HG03378 (cell line): ENCODE data around the gene RNF146.
"Not testable (repeated sequence)": the region's sequence is repeated elsewhere in the genome, so short reads cannot be mapped to it uniquely, and the experiment has no call there.

Source experiments
- ATAC-seq: cut with Tn5 transposase; IDR thresholded peaks from one replicate; pipeline ENCODE4 v1.9.1; 2021; ENCODE audit warnings: mild to moderate bottlenecking, moderate library complexity; ENCODE audit not compliant: unreplicated experiment

Gene RNF146, protein sequence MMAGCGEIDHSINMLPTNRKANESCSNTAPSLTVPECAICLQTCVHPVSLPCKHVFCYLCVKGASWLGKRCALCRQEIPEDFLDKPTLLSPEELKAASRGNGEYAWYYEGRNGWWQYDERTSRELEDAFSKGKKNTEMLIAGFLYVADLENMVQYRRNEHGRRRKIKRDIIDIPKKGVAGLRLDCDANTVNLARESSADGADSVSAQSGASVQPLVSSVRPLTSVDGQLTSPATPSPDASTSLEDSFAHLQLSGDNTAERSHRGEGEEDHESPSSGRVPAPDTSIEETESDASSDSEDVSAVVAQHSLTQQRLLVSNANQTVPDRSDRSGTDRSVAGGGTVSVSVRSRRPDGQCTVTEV

DNA sequence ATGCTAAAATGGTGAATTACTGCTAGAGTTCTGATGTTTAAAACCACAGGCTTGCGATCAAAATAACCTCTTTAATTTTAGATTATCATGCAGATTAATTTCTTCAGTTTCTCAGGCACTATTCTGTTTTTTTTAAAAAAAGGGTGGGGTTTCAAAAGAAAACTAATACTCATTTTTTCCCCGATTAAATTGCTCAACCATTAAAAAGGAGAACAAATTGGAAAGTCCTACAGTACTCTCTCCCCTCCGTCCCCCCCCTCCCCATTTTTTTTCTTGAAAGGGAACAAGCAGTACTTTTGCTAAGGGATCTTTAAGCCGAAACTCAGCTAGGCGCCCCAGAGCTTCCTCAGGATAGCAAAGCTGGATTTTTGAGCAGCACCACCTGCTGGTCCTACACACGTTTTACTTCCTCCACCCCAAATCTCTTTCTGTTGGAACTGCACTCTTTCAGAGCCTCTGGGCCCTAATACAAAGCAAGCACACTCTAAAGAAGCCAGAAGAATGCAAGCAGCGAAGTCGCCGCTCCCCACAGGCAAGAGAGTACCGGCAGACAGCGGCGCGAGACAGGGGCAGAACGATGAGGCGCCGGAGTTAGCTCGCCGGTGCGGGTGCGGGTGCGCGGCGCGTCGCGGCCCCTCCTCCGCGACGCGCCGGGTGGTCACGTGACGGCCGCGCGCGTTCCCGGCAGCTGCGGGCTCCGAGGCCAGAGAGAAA lies at the start of gene RNF146:
TSS of gene RNF146 (plus strand) at position 687 of the 714 bp plus-strand sequence. CDS start 13,475 bp downstream, outside the sequence.
- ATAC-seq, result peak; percentile 85

DNA sequence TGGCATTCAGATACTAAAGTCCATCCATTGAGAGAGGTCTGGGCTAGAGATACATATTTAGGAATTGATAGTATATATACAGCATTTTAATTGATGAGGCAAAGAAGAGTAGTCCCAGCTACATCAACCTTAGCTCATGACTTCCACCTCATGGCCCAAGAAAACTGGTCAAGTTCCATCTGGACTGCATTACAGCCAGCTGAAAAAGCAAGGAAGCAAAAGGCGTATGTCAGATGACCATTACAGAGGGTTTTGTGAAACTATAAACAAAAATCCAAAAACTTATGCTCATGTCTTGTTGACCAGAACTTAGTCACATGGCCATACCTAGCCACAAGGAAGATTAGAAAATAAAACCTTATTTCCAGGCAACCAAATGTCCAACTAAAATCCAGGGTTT lies 46.8 kb upstream of the RNF146 start:
- ATAC-seq, result no peak

DNA sequence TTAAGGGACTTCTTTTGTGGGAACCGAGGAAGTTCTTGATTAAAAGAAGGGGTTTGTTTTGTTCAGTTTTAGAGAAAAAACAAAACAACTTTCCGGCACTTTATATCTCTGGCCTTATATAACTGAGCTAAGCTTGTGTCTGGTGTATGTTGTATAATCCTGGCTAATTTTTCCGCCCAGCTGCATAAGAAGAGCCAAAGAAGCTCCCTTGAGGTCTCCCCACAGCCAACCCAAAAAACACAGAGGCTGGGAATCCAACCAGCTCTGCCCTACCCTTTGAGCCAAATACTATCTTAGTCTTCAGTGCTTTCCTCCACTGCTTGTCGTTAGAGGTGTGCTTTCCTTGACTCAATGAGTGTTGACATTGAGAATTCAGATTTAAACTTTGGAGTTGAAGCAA lies 45.5 kb upstream of the RNF146 start:
- ATAC-seq, result no peak

DNA sequence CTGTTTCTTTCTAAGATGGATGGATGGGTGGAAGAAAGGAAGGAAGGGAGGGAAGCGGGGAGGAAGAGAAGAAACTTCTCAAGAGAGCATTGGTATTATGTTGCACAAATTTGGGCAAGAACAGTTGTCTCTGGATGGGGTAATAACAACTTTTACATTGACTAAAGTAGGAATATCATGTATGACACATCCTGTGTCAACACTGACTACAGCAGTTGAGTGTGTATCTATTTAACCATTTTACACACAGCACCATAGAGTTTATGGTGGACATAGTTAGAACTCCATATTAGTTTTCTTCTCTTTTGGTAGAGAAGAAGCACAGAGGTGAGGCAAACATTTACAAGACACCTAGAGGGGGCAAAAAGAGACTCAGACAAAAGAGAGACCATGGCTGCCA lies 44.2 kb upstream of the RNF146 start:
- ATAC-seq, result no peak

DNA sequence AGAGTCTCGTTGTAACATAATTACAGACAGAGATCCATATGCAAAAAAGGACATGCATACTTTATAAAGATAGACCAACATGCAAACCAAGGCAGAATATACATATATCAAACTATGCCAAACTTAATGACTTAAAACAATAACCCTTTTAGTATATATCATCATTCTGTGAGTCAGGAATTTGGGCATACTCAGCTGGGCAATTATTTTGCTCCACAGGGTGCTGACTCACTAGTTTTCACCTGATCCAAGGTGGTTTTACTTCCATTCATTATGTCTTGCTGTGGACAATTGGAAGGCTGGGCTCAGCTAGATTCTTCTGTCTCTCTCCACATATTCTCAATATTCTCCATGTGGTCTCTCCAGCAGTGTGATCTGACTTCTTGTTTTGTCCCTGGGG lies 41.2 kb upstream of the RNF146 start:
- ATAC-seq, result no peak

DNA sequence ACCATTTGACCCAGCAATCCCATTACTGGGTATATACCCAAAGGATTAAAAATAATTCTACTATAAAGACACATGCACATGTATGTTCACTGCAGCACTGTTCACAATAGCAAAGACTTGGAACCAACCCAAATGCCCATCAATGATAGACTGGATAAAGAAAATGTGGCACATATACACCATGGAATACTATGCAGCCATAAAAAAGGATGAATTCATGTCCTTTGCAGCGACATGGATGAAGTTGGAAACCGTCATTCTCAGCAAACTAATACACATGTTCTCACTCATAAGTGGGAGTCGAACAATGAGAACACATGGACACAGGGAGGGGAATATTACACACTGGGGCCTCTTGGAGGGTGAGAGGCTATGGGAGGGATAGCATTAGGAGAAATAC lies 32.8 kb upstream of the RNF146 start:
- not testable (repeated sequence) for ATAC-seq

DNA sequence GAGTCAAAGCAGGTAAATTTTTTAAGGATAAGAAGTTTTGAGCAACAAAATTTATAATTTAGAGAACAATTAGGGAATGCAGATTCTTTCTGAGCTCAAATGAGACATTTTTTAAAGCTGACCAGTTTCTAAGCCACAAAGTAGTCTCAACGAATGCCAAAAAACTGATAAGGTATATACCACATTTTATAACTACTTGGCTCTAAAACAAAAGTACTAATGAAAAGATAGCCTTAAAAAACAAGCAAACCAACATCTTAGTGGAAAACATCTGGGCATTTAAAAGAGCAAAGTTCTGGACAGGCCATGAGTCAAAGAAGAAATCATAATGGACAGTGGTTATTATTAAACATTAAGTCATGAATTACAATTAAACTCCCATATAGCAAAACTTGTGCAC lies 23.2 kb upstream of the RNF146 start:
- no peak for ATAC-seq

DNA sequence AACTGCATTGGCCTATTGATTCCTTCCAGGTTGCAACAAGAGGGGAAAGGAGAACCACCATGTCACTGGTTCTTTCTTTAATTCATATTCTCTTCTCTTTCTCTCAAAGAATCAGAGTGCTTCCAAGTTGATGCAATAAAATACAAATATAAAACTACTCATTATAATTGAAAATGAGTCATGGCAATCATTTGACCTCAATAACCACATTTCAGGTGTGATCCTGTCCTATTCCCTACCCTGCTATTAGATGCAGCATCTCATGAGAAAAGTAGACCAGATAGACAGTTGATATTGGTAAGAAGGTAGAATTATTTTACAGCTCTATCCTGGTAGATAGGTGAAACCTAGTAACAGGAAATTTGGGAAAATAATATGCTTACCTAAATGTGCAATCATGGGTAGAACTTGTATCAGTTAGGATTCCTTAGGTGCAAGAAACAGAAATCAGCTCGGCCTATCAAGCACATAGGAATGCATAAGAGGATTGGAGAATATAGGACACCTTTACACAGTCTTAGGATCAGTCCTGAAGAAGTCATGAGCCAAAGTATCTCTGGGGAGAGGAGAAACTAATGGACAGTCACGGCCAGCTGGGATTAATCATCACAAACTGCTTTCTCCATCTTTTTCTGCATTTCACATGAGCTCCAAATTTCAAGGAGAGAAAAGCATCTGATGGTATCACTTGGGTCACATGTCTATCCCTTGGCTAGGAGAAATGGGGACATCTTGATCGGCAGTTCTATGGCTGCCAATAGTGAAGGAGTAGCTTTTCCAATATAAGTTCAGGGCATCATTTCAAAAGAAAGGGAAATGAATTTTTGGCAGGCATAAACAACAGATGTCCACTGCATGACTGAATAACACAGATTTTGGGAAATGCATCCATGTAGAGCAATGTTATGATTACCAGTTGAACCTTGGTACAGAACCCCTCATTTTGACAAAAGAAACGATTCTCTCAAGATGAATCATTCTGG lies 19.3 kb upstream of the RNF146 start:
- no peak for ATAC-seq

DNA sequence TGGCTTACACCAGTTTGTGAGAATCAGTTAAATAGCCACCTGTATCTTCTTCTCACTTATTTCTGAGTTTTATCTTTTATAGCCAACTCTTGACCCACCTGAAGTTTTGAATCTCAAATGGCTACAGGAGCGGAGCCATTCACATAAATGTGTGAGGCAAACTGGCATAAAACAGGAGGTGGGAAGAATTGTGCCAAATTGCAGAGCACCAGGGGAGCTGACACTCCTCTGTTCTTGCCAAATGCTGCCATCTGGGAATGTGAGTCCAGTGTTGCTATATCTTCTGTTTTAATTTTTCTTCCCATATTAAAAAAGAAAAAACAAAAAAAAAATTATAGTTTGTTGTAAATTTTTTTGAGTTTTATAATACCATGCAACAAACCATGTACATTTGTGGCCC lies 17.0 kb upstream of the RNF146 start:
- no peak for ATAC-seq

DNA sequence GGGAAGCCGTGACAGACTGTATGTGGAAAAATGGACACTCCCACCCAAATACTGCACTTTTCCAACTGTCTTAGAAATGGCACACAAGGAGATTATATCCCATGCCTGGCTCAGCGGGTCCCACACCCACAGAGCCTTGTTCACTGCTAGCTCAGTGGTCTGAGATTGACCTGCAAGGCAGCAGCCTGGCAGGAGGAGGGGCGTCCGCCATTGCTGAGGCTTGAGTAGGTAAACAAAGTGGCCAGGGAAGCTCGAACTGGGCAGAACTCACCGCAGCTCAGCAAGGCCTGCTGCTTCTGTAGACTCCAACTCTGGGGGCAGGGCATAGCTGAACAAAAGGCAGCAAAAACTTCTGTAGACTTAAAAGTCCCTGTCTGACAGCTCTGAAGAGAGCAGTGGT lies 11.4 kb upstream of the RNF146 start:
- no peak for ATAC-seq

DNA sequence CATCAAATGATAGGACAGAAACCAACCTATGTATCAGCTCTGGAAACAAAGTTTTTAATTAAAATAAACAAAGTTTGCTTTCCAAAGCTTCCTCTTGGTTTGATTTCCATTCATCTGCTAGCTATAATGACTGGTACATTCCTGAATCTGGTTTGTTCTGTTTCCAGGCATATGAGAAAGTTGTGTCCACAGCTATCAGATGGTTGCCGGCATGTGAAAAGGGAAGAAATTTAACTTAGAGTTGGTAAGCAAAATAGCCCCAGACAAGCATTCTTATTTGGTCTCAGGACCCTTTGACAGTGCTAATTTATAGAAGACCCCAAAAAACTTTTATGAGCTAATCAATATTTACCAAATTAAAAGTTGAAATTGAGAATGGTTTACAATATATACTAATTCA lies 3.8 kb upstream of the RNF146 start:
- ATAC-seq, result no peak

DNA sequence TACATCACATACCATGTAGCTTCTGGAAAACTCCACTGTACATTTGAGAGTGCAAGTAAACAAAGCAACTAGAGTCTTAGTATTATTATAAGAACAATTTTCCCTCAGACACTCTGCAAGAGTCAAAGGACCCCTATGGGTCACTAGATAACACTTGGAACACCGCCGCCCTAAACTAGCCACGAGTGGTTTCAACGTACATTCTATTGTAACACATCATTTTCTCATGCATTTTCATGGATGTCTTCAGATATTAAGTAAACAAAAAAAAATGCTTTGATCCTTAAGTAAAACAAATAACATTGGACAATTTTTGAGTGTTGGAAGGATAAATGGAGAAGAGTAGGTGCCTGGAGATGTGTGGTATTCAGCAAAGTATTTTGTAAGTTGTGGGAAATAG lies 3.2 kb upstream of the RNF146 start:
- no peak for ATAC-seq

DNA sequence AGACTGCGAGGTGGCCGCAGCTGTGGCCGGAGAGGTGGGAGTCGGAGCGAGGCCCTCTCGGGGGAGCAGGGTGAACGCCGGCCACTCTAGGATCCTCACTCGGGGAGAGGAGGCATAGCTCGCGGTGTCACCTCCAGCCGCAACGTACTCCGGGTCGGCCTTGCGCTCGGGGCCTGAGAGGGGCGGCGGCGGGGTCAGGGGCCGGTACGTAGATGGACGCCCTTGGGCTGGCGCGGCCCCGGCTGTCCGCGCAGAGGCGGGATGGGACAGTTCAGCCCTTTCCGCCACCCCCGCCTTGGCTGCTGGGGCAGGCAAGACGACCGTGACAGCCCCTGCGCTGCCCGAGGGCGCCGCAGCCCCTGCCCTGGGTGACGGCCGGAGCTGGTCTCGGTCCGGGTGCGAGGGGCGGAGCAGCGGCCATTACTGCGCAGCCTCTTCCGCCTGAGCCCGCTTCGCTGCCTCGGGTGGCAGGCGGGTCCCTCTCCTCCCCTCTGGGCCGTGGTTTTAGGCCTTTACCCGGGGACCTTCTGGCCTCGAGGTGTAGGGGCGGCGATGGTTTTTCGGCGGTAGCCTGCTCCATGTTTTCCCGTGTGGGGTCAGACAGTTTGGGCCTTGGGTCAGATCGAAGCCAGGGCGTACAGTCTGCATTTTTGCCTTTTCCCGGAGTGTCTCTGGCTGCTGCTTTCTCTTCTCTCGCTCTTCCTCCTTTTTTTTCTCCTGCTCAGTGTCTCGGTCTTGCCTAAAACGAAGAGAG lies 405 bp downstream of the RNF146 start:
- peak; percentile 59 for ATAC-seq

DNA sequence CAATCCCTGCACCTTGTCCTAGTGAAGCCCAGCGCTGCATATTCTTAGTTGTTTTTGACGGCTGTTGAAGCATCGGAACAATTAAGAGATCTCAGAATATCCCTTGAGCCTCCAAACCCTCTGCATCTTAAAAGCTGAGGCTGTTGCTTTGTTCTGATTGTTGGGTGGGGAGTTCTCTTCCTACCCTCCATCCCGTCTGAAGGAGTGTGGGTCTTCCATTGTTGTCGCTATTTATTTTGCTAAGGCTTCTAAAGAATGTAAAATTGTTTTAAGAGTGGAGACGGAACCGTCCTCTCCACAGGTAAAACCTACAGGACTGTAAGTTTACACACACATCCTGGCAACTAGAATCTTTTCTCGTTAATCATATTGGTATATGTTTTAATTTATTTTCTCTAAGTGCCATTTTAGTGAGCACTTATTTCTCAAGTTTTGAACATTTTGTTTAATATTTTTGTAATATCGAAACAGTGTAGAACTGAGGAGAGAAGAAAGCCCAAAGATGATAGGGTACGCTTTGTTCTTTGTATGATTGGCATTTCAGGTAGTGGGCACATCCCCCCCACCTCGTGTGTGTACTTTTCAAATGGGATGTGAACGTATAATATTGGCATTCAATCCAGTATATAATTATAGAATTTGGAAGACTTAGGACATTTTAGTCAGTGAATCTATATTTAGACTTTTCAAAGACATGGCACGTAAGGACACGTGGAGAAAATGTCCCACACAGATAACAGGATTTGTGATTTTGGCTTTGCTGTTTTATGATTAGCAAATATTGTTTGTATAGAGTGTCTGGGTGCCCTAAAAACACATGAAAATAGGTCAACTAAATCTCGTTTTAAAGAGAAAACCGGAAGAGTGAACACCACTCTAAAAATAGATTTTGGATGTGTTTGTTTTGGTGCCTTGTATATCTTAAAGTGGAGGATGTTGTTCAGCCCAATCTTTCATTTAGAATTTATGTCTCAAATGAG lies 1.3 kb downstream of the RNF146 start:
- ATAC-seq, result peak; percentile 3

DNA sequence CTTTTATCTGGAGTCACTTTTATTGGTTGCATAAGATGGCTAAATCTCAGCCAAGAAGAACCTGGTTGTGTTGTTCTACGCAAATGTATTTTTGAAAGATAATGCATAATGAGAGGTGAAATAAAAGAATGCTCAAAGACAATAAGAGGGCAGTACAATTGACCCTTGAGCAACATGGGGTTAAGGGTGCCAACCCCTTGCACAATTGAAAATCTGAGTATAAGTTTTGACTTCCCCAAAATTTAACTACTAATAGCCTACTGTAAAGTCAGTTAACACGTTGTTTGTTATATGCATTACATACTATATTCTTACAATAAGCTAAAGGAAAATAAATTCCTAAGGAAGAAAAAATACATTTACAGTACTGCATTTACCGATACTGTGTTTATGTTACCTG lies 5.9 kb downstream of the RNF146 start:
- no peak for ATAC-seq

DNA sequence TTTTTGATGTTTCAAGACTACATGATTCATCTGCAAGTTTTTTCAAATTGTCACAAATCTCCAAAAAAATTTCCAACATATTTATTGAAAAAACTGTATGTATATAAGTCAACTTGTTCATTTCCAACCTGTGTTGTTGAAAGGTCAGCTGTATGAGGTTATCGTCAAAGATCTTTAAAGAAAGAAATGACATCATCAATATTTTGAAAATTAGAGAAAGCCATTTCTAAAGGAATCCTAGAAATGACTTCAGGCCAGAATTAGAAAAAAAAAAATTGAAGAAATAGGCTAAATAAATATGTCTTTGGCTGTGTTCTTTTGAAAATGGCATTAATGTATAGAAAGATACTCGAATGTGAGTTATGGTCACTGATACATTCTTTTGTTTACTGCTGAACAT lies 6.8 kb downstream of the RNF146 start:
- no peak for ATAC-seq

DNA sequence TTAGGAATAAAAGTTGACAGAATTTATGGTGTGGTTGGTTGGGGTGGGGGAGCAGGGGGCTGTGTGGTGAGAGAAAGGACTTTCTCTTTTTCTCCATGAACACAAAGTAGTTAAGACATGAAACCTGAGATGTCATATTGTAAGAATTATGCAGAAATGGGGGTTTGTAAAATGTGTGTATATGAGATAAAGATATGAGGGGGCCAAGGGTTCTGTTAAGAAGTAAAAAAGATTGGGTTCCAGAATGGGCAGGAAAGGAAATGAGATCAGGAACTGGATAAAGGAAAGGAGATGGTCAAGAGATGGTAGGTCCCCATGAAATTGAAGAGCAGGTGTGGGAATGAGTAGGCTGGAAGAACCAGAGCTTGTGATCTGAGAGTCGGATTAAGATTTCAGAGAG lies 9.7 kb downstream of the RNF146 start:
- ATAC-seq, result no peak

DNA sequence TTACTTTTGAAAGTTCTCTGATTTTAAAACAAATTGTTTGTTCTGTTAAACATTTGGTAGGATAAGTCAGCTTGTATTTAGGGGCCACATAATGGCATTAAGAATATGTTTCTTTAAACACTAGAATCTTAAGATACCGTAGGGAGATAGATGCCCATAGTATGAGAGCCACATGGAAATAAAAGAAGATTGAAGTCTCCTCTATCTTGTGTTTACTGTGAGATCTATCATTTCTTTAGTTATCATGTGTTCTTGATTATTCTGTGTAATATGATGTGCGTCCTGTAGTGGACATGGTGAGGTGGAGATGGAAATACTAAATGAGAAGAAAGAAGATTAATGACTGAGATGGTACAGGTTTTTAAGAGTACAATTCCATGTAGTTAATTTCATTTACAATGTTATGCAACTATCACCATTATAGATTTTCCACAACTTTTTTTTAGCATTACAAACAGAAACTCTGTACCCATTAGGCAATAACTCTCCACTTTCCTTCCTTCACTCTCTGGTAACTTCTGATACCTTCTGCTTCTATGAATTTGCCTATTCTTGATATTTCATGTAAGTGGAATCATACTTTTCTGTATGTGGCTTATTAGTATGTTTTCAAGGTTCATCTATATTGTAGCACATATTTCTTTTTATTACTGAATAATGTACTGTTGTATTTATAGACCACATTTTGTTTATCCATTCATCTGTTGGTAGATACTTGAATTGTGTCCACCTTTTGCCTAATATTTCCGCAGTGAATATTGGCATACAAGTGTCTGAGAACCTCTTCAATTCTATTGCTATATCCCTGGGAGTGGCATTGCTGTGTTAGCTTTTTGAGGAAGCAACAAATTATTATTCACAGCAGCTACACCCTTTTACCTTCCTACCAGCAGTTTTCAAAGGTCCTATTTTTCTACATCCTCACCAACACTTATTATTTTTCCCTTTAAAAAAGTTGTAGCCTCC lies 11.5 kb downstream of the RNF146 start:
- no peak for ATAC-seq
